Activated CD8-positive, alpha-beta memory T cell treated with anti-CD3 and anti-CD28 coated beads, Interleukin-2, amount 50 U/mL, for 1 hour (primary cell): Measurements from ENCODE around the gene PEX1.
"Not testable (repeated sequence)": the region's sequence is repeated elsewhere in the genome, so short reads cannot be mapped to it uniquely, and the experiment has no call there.

Experiments used
- DNase-seq: peaks from one replicate; pipeline ENCODE4 v3.0.0-alpha.2; 2020; ENCODE audit errors: extremely low read depth

Gene PEX1

DNA sequence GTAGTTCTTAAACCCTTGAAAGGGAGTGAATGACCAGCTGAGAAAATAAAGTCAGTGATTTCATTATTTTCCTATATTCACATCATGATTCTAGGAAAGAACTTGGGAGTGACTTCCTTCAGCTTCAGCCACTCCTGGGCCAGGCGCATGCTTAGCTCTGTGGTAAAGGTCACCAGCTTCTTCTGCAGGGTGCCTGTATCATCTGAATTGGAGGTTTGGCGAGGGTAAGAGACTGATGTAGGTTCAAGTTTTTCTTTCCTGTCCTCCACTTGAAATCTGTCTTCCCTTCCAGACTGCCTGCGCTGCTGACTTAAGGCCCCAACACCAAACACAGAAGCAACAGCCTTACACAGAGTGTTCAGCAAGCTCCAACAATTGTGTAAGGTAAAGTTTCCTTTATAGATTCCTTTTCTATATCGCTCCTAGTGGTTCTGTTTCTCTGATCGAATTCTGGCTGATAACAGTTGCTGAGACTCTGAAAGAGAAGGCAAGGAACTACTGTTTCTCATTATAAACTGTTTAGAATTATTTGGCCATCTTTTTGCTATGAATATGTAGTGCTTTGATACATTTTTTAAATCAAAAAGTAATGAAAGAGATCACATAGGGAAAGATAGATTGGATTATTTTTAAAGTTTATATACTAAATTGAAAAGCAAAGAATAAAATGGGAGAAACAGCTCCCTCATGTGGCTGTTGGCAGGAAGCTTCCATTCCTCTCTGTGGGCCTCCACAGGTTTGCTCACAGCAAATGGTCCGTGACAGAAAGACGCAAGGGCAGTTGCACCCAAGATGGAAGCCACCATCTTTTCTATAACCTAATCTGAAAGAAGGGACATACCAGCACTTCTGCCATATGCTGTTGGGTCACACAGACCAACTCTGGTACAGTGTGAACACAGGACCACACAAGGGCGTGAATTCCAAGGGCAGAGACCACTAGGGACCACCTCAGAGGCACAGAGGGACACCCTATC lies 67.0 kb downstream of the PEX1 start:
- no peak for DNase-seq

DNA sequence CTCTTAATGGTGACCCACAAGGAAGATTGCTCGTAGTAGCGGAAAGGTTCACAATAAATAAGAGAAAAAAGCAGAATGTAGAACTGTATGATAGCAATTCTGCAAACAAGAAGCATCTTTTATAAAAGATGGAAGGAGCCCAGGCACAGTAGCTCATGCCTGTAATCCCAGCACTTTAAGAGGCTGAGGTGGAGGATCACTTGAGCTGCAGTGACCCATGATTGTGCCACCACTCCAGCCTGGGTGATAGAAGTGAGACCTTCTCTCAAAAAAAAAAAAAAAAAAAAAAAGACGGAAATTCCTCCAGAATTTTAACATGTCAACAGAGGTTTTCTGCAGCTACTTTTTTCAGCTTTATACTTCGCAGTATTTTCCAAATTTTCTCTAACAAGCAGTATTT lies 67.8 kb downstream of the PEX1 start:
- no peak for DNase-seq

DNA sequence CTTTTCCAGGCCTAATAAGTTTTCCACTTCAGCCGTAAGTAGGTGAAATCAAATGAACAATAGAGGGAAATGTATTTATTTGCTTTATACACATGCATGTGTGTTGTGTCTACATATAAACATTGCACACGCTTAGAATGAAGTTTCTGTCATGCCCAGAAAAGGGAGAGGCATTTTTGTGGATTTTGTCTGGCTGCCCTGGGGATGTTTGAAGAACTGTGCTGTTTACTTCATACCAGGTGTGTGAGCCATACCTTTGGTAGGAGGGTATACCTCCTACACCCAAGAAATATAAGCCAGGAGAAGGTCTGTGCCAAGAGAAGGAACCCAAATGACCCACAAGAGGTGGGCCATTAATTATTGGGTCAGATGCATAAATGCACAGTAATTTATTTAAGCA lies 68.2 kb downstream of the PEX1 start:
- DNase-seq, result no peak

DNA sequence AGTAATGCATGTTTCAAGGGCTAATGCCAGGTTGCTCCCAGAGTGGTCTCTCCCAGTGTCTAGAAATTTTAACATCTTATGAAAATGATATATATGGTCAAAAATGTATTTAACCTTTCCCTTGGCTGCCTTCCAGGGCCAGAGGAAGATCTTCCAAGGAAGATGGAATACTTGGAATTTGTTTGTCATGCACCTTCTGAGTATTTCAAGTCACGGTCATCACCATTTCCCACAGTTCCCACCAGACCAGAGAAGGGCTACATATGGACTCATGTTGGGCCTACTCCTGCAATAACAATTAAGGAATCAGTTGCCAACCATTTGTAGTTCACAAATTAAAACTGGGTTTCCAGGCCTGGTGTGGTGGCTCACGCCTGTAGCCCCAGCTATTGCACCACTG lies 72.1 kb downstream of the PEX1 start:
- DNase-seq, result no peak

DNA sequence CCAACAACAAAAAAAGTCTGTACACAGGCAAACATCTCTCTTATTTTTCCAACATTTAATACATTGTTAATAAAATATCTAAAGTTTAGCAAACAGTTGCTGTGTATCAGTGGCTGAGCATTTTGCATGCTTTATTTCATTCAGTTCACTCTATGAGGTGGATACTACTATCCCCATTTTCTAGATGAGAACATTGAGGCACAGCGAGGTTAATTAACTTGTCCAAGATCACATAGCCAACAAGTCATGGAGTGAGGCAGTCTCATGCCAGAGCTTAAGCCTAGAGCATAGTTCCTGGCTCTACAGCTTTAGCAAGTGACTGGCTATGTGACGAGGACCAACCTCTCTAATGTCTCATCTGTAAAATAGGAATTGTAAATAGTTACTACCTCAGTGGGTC lies 76.7 kb downstream of the PEX1 start:
- no peak for DNase-seq

DNA sequence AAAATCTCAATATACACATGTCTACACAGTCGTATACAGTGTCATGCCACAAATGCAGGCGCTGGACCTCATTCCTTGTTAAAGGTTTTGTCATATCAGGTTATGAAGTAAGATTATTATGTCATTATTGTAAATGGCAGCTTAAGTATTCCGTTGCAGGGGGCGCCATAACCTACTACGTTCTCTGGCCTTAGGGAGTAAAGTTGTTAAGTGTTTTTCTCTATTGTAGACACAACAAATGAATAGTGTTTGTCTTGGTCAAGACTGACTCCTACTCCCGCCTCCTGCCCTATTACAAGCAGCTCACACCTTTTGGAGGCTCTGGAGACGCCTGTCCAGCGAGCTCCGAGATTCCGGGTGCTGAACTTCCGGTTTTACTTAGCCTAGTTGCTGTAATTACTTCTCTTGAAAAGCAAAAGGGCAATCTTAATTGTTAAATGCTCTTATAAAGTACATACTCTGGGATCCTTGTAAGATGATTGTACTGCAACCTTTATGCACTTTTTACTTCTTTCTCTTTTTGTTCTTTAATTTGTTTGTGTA lies 80.0 kb downstream of the PEX1 start:
- peak; percentile 35 for DNase-seq

DNA sequence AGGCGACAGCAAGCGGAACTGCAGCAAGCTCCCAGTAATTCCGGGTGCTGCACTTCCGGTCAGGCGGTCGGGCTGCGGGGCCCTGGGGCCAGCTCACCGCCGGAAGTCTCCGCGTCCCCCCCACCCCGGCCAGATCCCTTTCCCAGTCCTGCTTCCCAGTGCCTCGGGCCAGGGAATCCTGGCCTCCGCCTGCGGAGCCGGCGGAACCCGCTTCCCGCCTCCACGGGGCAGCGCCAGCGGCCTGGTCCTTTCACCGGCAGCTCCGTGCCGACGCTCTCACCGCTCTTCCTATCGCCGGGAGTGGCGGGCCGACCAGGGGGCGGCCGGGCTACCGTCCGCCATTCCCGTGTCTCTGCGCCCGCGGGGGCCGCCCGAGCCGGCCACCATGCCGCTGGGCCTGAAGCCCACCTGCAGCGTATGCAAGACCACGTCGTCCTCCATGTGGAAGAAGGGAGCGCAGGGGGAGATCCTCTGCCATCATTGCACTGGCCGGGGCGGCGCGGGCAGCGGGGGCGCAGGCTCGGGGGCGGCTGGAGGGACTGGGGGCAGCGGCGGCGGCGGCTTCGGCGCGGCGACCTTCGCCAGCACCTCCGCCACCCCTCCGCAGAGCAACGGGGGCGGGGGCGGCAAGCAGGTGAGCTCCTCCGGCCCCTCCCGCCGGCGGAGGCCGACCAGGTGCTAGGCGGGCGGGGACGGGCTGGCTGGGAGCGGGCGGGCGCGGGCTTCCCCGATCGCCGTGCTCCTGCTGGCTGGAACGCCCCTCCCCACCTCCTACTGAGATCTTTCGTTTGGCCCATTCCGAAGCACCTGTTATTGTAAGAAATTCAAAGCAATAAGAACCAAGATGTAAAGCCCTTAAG lies 80.7 kb downstream of the PEX1 start, which contains the start of gene GATAD1:
TSS of gene GATAD1 (plus strand) at position 138 of the 860 bp plus-strand sequence. CDS start at position 386, 248 bp downstream.
- DNase-seq, result no peak

DNA sequence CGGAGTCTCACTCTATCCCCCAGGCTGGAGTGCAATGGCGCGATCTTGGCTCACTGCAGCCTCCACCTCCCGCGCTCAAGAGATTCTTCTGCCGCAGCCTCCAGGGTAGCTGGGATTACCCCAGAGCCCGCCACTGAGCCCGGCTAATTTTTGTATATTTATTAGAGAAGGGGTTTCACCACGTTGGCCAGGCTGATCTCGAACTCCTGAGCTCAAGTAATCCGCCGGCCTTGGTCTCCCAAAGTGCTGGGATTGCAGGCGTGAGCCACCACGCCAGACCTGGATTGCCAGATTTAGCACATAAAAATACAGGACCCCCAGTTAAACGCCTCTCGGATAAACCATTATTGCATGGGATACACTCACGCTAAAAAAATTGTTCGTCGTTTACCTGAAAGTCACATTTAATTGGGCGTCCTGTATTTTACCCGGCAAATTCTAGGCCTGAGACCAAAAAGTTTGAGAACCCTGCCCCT lies 81.4 kb downstream of the PEX1 start:
- peak; percentile 54 for DNase-seq

DNA sequence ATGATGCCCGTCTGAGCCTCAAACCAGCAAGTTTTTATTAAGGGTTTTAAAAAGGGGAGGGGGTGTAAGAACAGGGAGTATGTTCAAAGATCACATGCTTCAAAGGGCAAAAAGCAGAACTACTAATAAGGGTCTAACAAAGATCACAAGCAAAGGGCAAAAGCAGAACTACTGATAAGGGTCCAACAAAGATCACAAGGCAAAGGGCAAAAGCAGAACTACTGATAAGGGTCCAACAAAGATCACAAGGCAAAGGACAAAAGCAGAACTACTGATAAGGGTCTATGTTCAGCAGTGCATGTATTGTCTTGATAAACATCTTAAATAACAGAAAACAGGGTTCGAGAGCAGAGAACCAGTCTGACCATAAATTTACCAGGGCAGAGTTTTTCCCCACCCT lies 85.6 kb downstream of the PEX1 start:
- not testable (repeated sequence) for DNase-seq

DNA sequence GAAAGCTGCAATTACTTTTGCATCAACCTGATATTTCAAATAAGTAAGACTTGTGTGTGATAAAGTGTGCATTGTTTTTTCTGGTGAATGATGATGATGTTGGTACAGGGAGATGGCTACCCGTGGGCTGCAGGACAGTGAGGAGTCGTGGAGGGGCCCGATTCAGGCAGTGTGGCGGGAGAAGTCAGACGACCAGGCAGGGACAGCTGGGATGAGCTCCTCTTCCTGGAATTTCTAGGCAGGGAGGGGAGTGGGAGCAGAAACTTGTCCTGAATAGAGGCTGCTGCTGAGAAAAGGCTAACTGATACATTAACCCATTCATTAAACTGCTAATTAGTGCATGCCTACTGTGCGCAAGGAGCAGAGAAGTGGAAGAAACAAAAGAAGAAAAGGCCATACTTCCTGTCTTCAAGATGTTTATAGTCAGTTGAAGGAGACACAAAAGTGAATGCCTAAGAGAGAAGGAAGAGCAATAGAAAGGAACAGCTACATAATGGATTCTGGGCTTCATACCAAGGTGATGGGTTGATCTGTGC lies 90.3 kb downstream of the PEX1 start:
- no peak for DNase-seq
